ENCODE data around the gene METTL1.
"Not testable (repeated sequence)": the region's sequence is repeated elsewhere in the genome, so short reads cannot be mapped to it uniquely, and the experiment has no call there.

METTL1 gene

GRCh38 chr12:57796996-57797395 lies 25.1 kb upstream of the METTL1 start:
- no peak for FAIRE-seq

GRCh38 chr12:57795354-57795753 lies 23.4 kb upstream of the METTL1 start:
- no peak for FAIRE-seq

- FAIRE-seq, result no peak
Measured at GRCh38 chr12:57793920-57794319, 22.0 kb upstream of the METTL1 start.

- no peak for FAIRE-seq
Measured at GRCh38 chr12:57783861-57784260, 12.0 kb upstream of the METTL1 start.

- FAIRE-seq, result no peak
Measured at GRCh38 chr12:57783466-57783801, 11.5 kb upstream of the METTL1 start.

- FAIRE-seq, result no peak
Measured at GRCh38 chr12:57782608-57783465, 10.9 kb upstream of the METTL1 start, which contains the start of gene TSFM. Gene TSFM (plus strand): TSS chr12:57782787. CDS start chr12:57782802, 15 bp downstream.

- FAIRE-seq, result no peak
Measured at GRCh38 chr12:57782243-57782607, 10.3 kb upstream of the METTL1 start.

- FAIRE-seq, result no peak
Measured at GRCh38 chr12:57781801-57782200, 9.9 kb upstream of the METTL1 start.

GRCh38 chr12:57781244-57781643 lies 9.3 kb upstream of the METTL1 start:
- no peak for FAIRE-seq

- no peak for FAIRE-seq
Measured at GRCh38 chr12:57780284-57780897, 8.5 kb upstream of the METTL1 start.

- FAIRE-seq, result no peak
Measured at GRCh38 chr12:57779736-57780135, 7.8 kb upstream of the METTL1 start.

- FAIRE-seq, result no peak
Measured at GRCh38 chr12:57777911-57778310, 6.0 kb upstream of the METTL1 start.

- FAIRE-seq, result no peak
Measured at GRCh38 chr12:57777367-57777766, 5.5 kb upstream of the METTL1 start.

GRCh38 chr12:57776247-57776587 lies 4.3 kb upstream of the METTL1 start:
- FAIRE-seq, result no peak

GRCh38 chr12:57775563-57776246 lies 3.8 kb upstream of the METTL1 start:
- FAIRE-seq, result no peak

GRCh38 chr12:57775044-57775443 lies 3.1 kb upstream of the METTL1 start:
- no peak for FAIRE-seq

- FAIRE-seq, result not testable (repeated sequence)
Measured at GRCh38 chr12:57774634-57775033, 2.7 kb upstream of the METTL1 start.

- no peak for FAIRE-seq
Measured at GRCh38 chr12:57772429-57773322, 771 bp upstream of the METTL1 start, which contains the start of gene EEF1AKMT3. Gene EEF1AKMT3 (plus strand): TSS chr12:57772614. CDS start chr12:57772725, 111 bp downstream.

GRCh38 chr12:57771236-57771872 lies 551 bp downstream of the METTL1 start:
- no peak for FAIRE-seq

- no peak for FAIRE-seq
Measured at GRCh38 chr12:57770734-57771133, 1.2 kb downstream of the METTL1 start.

GRCh38 chr12:57769594-57769993 lies 2.3 kb downstream of the METTL1 start:
- FAIRE-seq, result no peak

- no peak for FAIRE-seq
Measured at GRCh38 chr12:57767876-57768275, 4.0 kb downstream of the METTL1 start.
